K562 (cell line): Measurements from ENCODE around the gene BBC3. TPM values are rescaled to one million over a fixed set of nuclear protein-coding genes. Genes with fewer than 3 reads are reported as not detected.

Experiments
- HNRNPL ChIP-seq: fragments of 200-400 bp; formaldehyde crosslinking; IDR thresholded peaks from 2 replicates; pipeline ENCODE4 v1.6.1; 2017; ENCODE audit warnings: low read depth, mild to moderate bottlenecking, low read length
- HOMEZ ChIP-seq: fragments of 250-450 bp; sonication (Bioruptor Pico); IDR thresholded peaks from 2 replicates; pipeline ENCODE4 v1.4.0; 2020; ENCODE audit warnings: mild to moderate bottlenecking, moderate library complexity
- KDM4B ChIP-seq, 2 experiments: fragments of 450-650 bp in 1 of 2; sonication (generic) in 1 of 2; IDR thresholded peaks; 2 replicates each; pipeline ENCODE4 v1.6.1; 2016 to 2017; ENCODE audit warnings: borderline replicate concordance in 2 of 2, antibody characterized with exemption in 1 of 2, low read depth in 1 of 2, mild to moderate bottlenecking in 1 of 2
- NR1H2 ChIP-seq: sonication (generic); formaldehyde crosslinking; IDR thresholded peaks from 2 replicates; pipeline ENCODE4 v1.4.0; 2020; ENCODE audit warnings: mild to moderate bottlenecking, missing genetic modification reagents
- PRPF4 ChIP-seq: fragments of 200-400 bp; formaldehyde crosslinking; IDR thresholded peaks from one replicate; pipeline ENCODE4 v1.6.1; 2017; ENCODE audit warnings: low read length, low read depth, mild to moderate bottlenecking; ENCODE audit not compliant: insufficient read depth, poor library complexity, severe bottlenecking
- TFE3 ChIP-seq: fragments of 450-650 bp; formaldehyde crosslinking; IDR thresholded peaks from 2 replicates; pipeline ENCODE4 v1.4.0; 2020; ENCODE audit warnings: mild to moderate bottlenecking, mixed read lengths
- UBTF ChIP-seq, 2 experiments: IDR thresholded peaks; 2 replicates each; pipeline ENCODE4 v1.6.1; 2012; ENCODE audit warnings: improper control_type of control experiment in 2 of 2, low read depth in 2 of 2, low read length in 2 of 2, borderline replicate concordance in 1 of 2
- ZNF311 ChIP-seq: fragments of 250-450 bp; sonication (Bioruptor Pico); IDR thresholded peaks from 2 replicates; pipeline ENCODE4 v1.4.0; 2020; ENCODE audit warnings: mild to moderate bottlenecking, moderate library complexity
- ZNF318 ChIP-seq, 2 experiments: fragments of 450-650 bp; IDR thresholded peaks; 2 replicates each; pipeline ENCODE4 v1.6.1; 2016; ENCODE audit warnings: mild to moderate bottlenecking in 2 of 2, borderline replicate concordance in 1 of 2, low read depth in 1 of 2, moderate library complexity in 1 of 2
- ZNF561 ChIP-seq: fragments of 450-650 bp; formaldehyde crosslinking; conservative IDR thresholded peaks from 2 replicates; pipeline ENCODE4 v1.4.0; 2020; ENCODE audit warnings: mild to moderate bottlenecking, moderate library complexity
- ZNF699 ChIP-seq: fragments of 250-450 bp; sonication (Bioruptor Pico); IDR thresholded peaks from 2 replicates; pipeline ENCODE4 v1.8.0; 2021; ENCODE audit warnings: mild to moderate bottlenecking, moderate library complexity; ENCODE audit not compliant: insufficient replicate concordance
- polyA plus RNA-seq, 8 experiments: library from polyadenylated mRNA; depleted of rRNA in 4 of 8; stranded (reverse) in 5 of 8; unstranded in 3 of 8; fragments of >200 nt; fragmentation: Nextera tagmentation in 2 of 8; fragmentation: Illumina TruSeq in 1 of 8; extraction: Ambion mirVana in 2 of 8; extraction: Trizol in 1 of 8; gene quantifications; 2 replicates each; pipeline versions ENCODE4 v1.2.1 to v1.2.3, GENCODE V29; 2011 to 2014; ENCODE audit warnings: inconsistent platforms in 1 of 8, missing spikeins in 1 of 8
- total RNA-seq, 7 experiments: library from RNA; depleted of rRNA in 6 of 7; stranded (reverse); fragments of >200 nt in 6 of 7; fragmentation: Illumina TruSeq in 2 of 7; extraction: Trizol in 2 of 7; gene quantifications; 2 replicates each; pipeline versions ENCODE4 v1.2.1 to v1.2.3, GENCODE V29; 2011 to 2021; ENCODE audit warnings: low replicate concordance in 1 of 7

Gene BBC3
- total and polyA plus RNA-seq, 9 of the 15 experiments (the other 6 are each of a cell fraction or from before 2014, with no cell fraction given): 0.15 to 30.7 (median 4.8) TPM

- no peak for TF ChIP-seq UBTF (IDR thresholded peaks at IDR 0.05; ENCODE audit: borderline replicate concordance in 1 of 2, low read depth in 2 of 2, low read length in 2 of 2)
- no peak; a peak in 1 of 4 replicates for TF ChIP-seq KDM4B (IDR thresholded peaks at IDR 0.05; ENCODE audit: borderline replicate concordance in 2 of 2, low read depth in 1 of 2)
- no peak for TF ChIP-seq NR1H2 (CRISPR knock-in tag)
- no peak for TF ChIP-seq HNRNPL
- no peak for TF ChIP-seq PRPF4
- TF ChIP-seq ZNF318 (IDR thresholded peaks at IDR 0.05; ENCODE audit: borderline replicate concordance in 1 of 2, low read depth in 1 of 2): no peak
- TF ChIP-seq TFE3: no peak
- no peak for TF ChIP-seq ZNF311
- TF ChIP-seq ZNF699 (CRISPR knock-in tag): no peak
- TF ChIP-seq ZNF561 (CRISPR knock-in tag): no peak
- TF ChIP-seq HOMEZ (CRISPR knock-in tag): no peak
Observed at GRCh38 chr19:47240996-47241918, 10.3 kb upstream of the BBC3 start (continued).
